Smooth muscle cell (in vitro differentiated cells): ENCODE data around the gene ASIC4. TPM values are rescaled to one million over a fixed set of nuclear protein-coding genes. Genes with fewer than 3 reads are reported as not detected.
A peak's percentile ranks its signal among the peaks of the same experiment; 100 is the strongest.

Experiments
- DNase-seq: peaks from one replicate; lab custom pipeline; 2025; ENCODE audit not compliant: unreplicated experiment; lab: John Stamatoyannopoulos, UW
- H2AFZ ChIP-seq: fragments of 200-600 bp; sonication (generic); 2 replicates; pipeline ENCODE4 v1.6.0; 2016; ENCODE audit warnings: antibody characterized with exemption, low read depth, mild to moderate bottlenecking
- H3F3A ChIP-seq: fragments of 200-600 bp; sonication (generic); 2 replicates; pipeline ENCODE4 v1.6.0; 2017; ENCODE audit warnings: antibody characterized with exemption, low read depth
- H3K27ac ChIP-seq: fragments of 200-600 bp; sonication (generic); 2 replicates; pipeline ENCODE4 v1.5.1; 2016; ENCODE audit warnings: low read depth, mild to moderate bottlenecking
- H3K27me3 ChIP-seq: fragments of 200-600 bp; sonication (generic); 2 replicates; pipeline ENCODE4 v1.6.1; 2016; ENCODE audit warnings: low read depth, mild to moderate bottlenecking
- H3K36me3 ChIP-seq: fragments of 200-600 bp; sonication (generic); 2 replicates; pipeline ENCODE4 v1.5.1; 2016; ENCODE audit warnings: low read depth
- H3K4me1 ChIP-seq: fragments of 200-600 bp; sonication (generic); 2 replicates; pipeline ENCODE4 v1.5.1; 2016; ENCODE audit warnings: low read depth
- H3K4me2 ChIP-seq: fragments of 200-600 bp; sonication (generic); 2 replicates; pipeline ENCODE4 v1.6.0; 2016; ENCODE audit warnings: mild to moderate bottlenecking
- H3K4me3 ChIP-seq: fragments of 200-600 bp; sonication (generic); 2 replicates; pipeline ENCODE4 v1.5.1; 2016; ENCODE audit warnings: mild to moderate bottlenecking
- H3K79me2 ChIP-seq: fragments of 200-600 bp; sonication (generic); 2 replicates; pipeline ENCODE4 v1.6.0; 2016; ENCODE audit warnings: low read depth, mild to moderate bottlenecking
- H3K9ac ChIP-seq: fragments of 200-600 bp; sonication (generic); 2 replicates; pipeline ENCODE4 v1.6.0; 2016; ENCODE audit warnings: low read depth
- H3K9me3 ChIP-seq: fragments of 200-600 bp; sonication (generic); replicated peaks from 2 replicates; pipeline ENCODE4 v1.5.1; 2016; ENCODE audit warnings: low read depth
- H4K20me1 ChIP-seq: fragments of 200-600 bp; sonication (generic); 2 replicates; pipeline ENCODE4 v1.6.0; 2016; ENCODE audit warnings: low read depth
- WGBS: methylation state at CpG from one replicate; pipeline ENCODE4 v1.1.7; 2016; ENCODE audit warnings: low lambda C conversion rate; 5-methylcytosine and 5-hydroxymethylcytosine counted together
- polyA plus RNA-seq: library from polyadenylated mRNA; unstranded; fragments of >200 nt; fragmentation: Nextera tagmentation; extraction: Ambion mirVana; gene quantifications from 2 replicates; pipeline ENCODE4 v1.2.1, GENCODE V29; 2016
- total RNA-seq: library from RNA; depleted of rRNA; stranded (reverse); fragments of >200 nt; gene quantifications from 2 replicates; pipeline ENCODE4 v1.2.3, GENCODE V29; 2014
- TF ChIP-seq, protein P1 (sequence below): fragments of 200-600 bp; sonication (generic); IDR thresholded peaks from 2 replicates; pipeline ENCODE4 v1.5.1; 2017; ENCODE audit warnings: borderline replicate concordance, mild to moderate bottlenecking, antibody characterized with exemption; ENCODE audit not compliant: insufficient read depth, poor library complexity, severe bottlenecking

ASIC4 gene
- total and polyA plus RNA-seq, 2 experiments from 2014 or later: 0.32 to 0.49 TPM

GRCh38 chr2:219541611-219542180 is 27.4 kb downstream of the ASIC4 start:
- no peak overlapping the region for H3K27ac ChIP-seq
- peak; percentile 81 for DNase-seq
- no peaks in the 10 kb centered on the region for H3K36me3 ChIP-seq
- H3K9me3 ChIP-seq: no peaks in the 10 kb centered on the region
- H3K79me2 ChIP-seq: peaks cover 9% of the 10 kb centered on the region
- no peak overlapping the region for H3K9ac ChIP-seq
- H3K4me2 ChIP-seq: peak overlapping the region; percentile 97
- H3K27me3 ChIP-seq: no peaks in the 10 kb centered on the region
- WGBS: 8% methylated on average over 48 of the region's 48 CpGs
- H4K20me1 ChIP-seq: peaks cover 51% of the 10 kb centered on the region
- H3K4me1 ChIP-seq: peaks cover 18% of the 10 kb centered on the region
- TF ChIP-seq, protein P1, sequence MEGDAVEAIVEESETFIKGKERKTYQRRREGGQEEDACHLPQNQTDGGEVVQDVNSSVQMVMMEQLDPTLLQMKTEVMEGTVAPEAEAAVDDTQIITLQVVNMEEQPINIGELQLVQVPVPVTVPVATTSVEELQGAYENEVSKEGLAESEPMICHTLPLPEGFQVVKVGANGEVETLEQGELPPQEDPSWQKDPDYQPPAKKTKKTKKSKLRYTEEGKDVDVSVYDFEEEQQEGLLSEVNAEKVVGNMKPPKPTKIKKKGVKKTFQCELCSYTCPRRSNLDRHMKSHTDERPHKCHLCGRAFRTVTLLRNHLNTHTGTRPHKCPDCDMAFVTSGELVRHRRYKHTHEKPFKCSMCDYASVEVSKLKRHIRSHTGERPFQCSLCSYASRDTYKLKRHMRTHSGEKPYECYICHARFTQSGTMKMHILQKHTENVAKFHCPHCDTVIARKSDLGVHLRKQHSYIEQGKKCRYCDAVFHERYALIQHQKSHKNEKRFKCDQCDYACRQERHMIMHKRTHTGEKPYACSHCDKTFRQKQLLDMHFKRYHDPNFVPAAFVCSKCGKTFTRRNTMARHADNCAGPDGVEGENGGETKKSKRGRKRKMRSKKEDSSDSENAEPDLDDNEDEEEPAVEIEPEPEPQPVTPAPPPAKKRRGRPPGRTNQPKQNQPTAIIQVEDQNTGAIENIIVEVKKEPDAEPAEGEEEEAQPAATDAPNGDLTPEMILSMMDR: peak; percentile 99
- peak overlapping the region; percentile 82 for H3K4me3 ChIP-seq
- no peak overlapping the region for H2AFZ ChIP-seq
- no peaks in the 10 kb centered on the region for H3F3A ChIP-seq

DNA sequence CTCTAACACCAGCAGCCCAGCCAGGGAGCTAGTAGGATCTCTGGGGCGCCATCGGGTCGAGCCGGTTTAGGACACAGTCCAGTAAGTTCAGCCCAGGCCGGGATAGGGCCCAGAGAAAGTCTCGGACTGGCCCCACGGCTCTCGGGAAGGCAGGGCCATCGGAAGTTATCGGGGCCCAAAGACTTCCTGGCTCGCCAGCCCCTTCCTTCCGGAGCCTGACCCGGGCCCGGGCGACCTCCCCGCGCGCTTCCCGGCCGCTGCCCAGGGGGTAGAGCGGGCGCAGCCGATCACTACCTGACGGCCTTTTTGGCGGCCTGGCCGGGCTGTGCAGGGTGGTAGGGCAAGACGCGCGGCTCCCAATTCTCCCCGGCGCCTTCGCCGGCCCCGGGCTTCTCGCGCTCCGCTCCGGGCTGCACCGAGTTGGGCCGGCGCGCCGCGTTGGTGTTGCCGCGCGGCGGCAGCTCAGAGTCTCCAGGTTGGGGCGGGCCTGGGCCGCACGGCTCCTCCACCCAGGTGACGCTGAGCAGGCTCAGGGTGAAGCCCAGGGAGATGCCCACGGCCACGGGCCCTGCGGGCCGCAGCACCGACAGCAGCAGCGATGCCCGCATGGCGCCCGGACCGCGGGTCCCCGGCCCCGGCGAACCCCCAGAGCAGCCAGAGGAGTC is 28.8 kb downstream of the ASIC4 start:
- peak overlapping the region; percentile 50 for H3K27ac ChIP-seq
- H3K4me3 ChIP-seq: peak overlapping the region; percentile 82
- H3F3A ChIP-seq: no peaks in the 10 kb centered on the region
- H3K4me1 ChIP-seq: peaks cover 18% of the 10 kb centered on the region
- H3K9ac ChIP-seq: peak overlapping the region; percentile 69
- DNase-seq: no peak
- peaks cover 9% of the 10 kb centered on the region for H3K79me2 ChIP-seq
- TF ChIP-seq, protein P1: no peak
- H3K27me3 ChIP-seq: no peaks in the 10 kb centered on the region
- H3K4me2 ChIP-seq: peak overlapping the region; percentile 97
- H2AFZ ChIP-seq: peak overlapping the region; percentile 53
- H3K36me3 ChIP-seq: no peaks in the 10 kb centered on the region
- H3K9me3 ChIP-seq: no peaks in the 10 kb centered on the region
- peaks cover 48% of the 10 kb centered on the region for H4K20me1 ChIP-seq
- under 1% methylated on average over 58 of the region's 66 CpGs for WGBS

DNA sequence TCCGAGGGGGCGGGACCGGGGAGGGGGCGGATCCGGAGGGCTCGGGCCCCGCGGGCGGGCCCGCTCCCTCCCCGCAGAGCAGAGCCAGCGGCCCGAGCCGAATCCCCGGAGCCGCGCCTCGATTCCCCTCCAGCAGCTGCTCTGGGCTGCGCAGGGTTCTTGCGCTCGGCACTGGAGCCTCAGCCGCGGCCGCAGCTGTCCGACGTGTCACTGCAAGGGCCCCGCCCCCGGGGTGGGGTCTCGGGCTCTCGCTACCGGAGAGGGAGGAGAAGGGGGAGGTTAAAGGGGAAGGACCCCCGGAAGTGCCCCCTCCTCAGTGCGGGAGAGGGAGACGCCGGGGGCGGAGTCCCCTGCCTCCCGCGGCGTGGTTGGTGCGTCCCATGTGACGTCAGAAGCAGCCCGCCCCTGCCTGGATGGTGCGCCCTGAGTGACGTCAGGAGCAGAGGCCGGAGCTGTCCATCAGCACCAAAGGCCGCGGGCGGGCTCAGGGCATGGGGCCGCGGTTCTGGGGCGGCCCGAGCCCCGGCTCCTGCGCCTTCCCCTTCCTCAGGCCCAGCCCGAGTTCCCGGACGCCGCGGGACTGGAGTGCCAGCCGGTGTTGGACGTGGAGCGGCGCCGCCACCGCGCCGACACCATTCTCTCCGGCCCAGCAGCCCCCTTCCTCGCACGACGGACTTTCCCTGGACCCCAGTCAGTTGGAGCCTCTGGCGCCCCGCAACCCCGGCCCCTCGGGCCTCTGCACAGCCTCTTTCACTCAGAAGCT is 29.5 kb downstream of the ASIC4 start, which contains the start of the genes CHPF and TMEM198:
CHPF (minus strand) TSS at position 214 of the 763 bp plus-strand sequence. CDS start 271 bp downstream, outside the sequence.
TMEM198 (plus strand) TSS at position 433 of the 763 bp plus-strand sequence. CDS start 700 bp downstream, outside the sequence.
- Histone ChIP-seq H2AFZ (peak within 1 kb of the TSS; percentile 53), H3K27ac (peak within 1 kb of the TSS; percentile 50), H3K4me1 (peaks cover 15% of the 10 kb centered on the region), H4K20me1 (peaks cover 41% of the 10 kb centered on the region), H3K9ac (peak within 1 kb of the TSS; percentile 69), H3K4me2 (peak within 1 kb of the TSS; percentile 97), H3K9me3 (no peaks in the 10 kb centered on the region), H3K27me3 (no peaks in the 10 kb centered on the region), H3F3A (no peaks in the 10 kb centered on the region), H3K4me3 (peak within 1 kb of the TSS; percentile 82), H3K79me2 (peaks cover 9% of the 10 kb centered on the region), H3K36me3 (no peaks in the 10 kb centered on the region)
- TF ChIP-seq, protein P1: no peak
- DNase-seq: peak; percentile 94
- under 1% methylated on average over 50 of the region's 75 CpGs for WGBS
